Measurements from ENCODE around the gene SLC35B3.
"Not testable (repeated sequence)": the region's sequence is repeated elsewhere in the genome, so short reads cannot be mapped to it uniquely, and the experiment has no call there.

The SLC35B3 gene

GRCh38 chr6:8414844-8415243, 20.5 kb downstream of the SLC35B3 start:
- Histone ChIP-seq H3K36me3 (ENCODE audit: insufficient read depth, low read length) (peaks cover 46% of the 10 kb centered on the region), H3K4me3 (ENCODE audit: low read depth in 1 of 2, low read length in 2 of 2) (no peak overlapping the region), H3K9ac (ENCODE audit: low read length) (no peak overlapping the region), H3K9me3 (ENCODE audit: low read length) (no peaks in the 10 kb centered on the region), H3K27ac (ENCODE audit: low read depth, low read length) (no peak overlapping the region), H3K27me3 (ENCODE audit: control insufficient read depth in 1 of 2, insufficient read depth in 2 of 2, low read length in 2 of 2) (no peaks in the 10 kb centered on the region), H3K4me1 (ENCODE audit: insufficient read depth, low read length) (no peaks in the 10 kb centered on the region)

DNA sequence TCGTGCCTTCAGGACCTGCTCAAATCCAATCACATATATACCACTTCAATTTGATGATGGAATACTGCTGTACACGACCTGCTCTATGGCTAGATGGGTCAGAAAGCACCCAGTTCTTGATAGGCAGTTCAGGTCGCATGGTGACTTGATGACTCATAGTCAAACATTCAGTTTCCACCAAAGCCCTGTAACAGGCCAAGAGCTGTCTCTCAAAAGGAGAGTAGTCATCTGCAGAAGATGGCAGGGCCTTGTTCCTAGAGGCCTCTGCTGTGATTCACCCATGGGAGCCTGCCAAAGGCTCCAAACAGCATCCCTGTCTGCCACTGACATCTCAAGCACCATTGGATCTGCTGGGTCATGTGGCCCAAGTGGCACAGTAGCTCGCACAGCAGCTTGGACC, 29.4 kb downstream of the SLC35B3 start:
- not testable (repeated sequence) for H3K27me3 ChIP-seq (ENCODE audit: control insufficient read depth in 1 of 2, insufficient read depth in 2 of 2, low read length in 2 of 2); H3K9ac ChIP-seq (ENCODE audit: low read length); H3K4me3 ChIP-seq (ENCODE audit: low read depth in 1 of 2, low read length in 2 of 2); H3K4me1 ChIP-seq (ENCODE audit: insufficient read depth, low read length); H3K36me3 ChIP-seq (ENCODE audit: insufficient read depth, low read length); H3K9me3 ChIP-seq (ENCODE audit: low read length); H3K27ac ChIP-seq (ENCODE audit: low read depth, low read length)

DNA sequence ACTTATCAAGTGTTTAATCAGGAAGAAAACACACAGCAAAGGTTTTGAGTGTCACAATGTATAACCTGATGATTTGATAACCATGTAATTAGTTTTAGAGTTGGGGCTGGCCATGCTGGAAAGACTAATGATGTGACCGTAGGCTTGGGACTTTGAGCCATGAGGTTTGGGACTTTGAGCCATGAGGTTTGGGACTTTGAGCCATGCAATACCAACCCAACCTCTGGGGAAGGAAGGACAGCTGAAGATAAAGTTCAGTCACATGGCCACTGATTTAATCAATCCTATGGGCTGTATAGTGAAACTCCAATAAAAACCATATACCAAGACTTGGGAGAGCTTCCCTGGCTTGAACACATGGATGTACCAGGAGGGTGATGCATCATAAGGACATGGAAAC, 32.8 kb downstream of the SLC35B3 start:
- no peaks in the 10 kb centered on the region for H3K36me3 ChIP-seq (ENCODE audit: insufficient read depth, low read length)
- no peaks in the 10 kb centered on the region for H3K4me1 ChIP-seq (ENCODE audit: insufficient read depth, low read length)
- no peaks in the 10 kb centered on the region for H3K27me3 ChIP-seq (ENCODE audit: control insufficient read depth in 1 of 2, insufficient read depth in 2 of 2, low read length in 2 of 2)
- H3K27ac ChIP-seq (ENCODE audit: low read depth, low read length) = no peak overlapping the region
- H3K9ac ChIP-seq (ENCODE audit: low read length) = no peak overlapping the region
- no peaks in the 10 kb centered on the region for H3K9me3 ChIP-seq (ENCODE audit: low read length)
- H3K4me3 ChIP-seq (ENCODE audit: low read depth in 1 of 2, low read length in 2 of 2) = no peak overlapping the region

DNA sequence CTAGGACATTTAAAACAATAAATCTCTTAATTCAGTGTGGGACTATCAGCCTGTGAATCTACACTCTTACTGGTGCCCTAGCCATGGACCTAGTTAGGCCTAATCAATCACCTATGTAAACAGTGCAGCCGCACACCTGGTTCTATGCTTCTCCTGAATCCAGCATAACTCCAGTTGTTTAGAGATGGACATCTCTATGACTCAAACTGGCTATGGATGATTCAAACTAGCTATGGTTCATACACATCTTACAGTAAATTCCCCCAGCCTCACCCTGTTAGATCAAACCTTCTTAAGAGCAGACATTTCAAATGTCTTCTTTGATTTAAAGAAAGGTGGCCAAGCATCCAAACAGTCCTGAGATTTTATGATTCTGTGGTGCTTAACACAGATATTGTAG, 34.7 kb downstream of the SLC35B3 start:
- Histone ChIP-seq H3K27me3 (ENCODE audit: control insufficient read depth in 1 of 2, insufficient read depth in 2 of 2, low read length in 2 of 2) (no peaks in the 10 kb centered on the region), H3K27ac (ENCODE audit: low read depth, low read length) (no peak overlapping the region), H3K9ac (ENCODE audit: low read length) (no peak overlapping the region), H3K4me3 (ENCODE audit: low read depth in 1 of 2, low read length in 2 of 2) (no peak overlapping the region), H3K9me3 (ENCODE audit: low read length) (no peaks in the 10 kb centered on the region), H3K4me1 (ENCODE audit: insufficient read depth, low read length) (no peaks in the 10 kb centered on the region), H3K36me3 (ENCODE audit: insufficient read depth, low read length) (no peaks in the 10 kb centered on the region)

- Histone ChIP-seq H3K27ac (ENCODE audit: low read depth, low read length) (no peak overlapping the region), H3K36me3 (ENCODE audit: insufficient read depth, low read length) (no peaks in the 10 kb centered on the region), H3K4me1 (ENCODE audit: insufficient read depth, low read length) (no peaks in the 10 kb centered on the region), H3K4me3 (ENCODE audit: low read depth in 1 of 2, low read length in 2 of 2) (no peak overlapping the region), H3K9me3 (ENCODE audit: low read length) (no peaks in the 10 kb centered on the region), H3K9ac (ENCODE audit: low read length) (no peak overlapping the region), H3K27me3 (ENCODE audit: control insufficient read depth in 1 of 2, insufficient read depth in 2 of 2, low read length in 2 of 2) (no peaks in the 10 kb centered on the region)
Measured at GRCh38 chr6:8392569-8392968, 42.8 kb downstream of the SLC35B3 start.

- Histone ChIP-seq H3K9me3 (ENCODE audit: low read length) (no peaks in the 10 kb centered on the region), H3K9ac (ENCODE audit: low read length) (no peak overlapping the region), H3K27me3 (ENCODE audit: control insufficient read depth in 1 of 2, insufficient read depth in 2 of 2, low read length in 2 of 2) (no peaks in the 10 kb centered on the region), H3K36me3 (ENCODE audit: insufficient read depth, low read length) (no peaks in the 10 kb centered on the region), H3K4me1 (ENCODE audit: insufficient read depth, low read length) (no peaks in the 10 kb centered on the region), H3K27ac (ENCODE audit: low read depth, low read length) (no peak overlapping the region), H3K4me3 (ENCODE audit: low read depth in 1 of 2, low read length in 2 of 2) (no peak overlapping the region)
Measured at GRCh38 chr6:8391934-8392333, 43.4 kb downstream of the SLC35B3 start.

DNA sequence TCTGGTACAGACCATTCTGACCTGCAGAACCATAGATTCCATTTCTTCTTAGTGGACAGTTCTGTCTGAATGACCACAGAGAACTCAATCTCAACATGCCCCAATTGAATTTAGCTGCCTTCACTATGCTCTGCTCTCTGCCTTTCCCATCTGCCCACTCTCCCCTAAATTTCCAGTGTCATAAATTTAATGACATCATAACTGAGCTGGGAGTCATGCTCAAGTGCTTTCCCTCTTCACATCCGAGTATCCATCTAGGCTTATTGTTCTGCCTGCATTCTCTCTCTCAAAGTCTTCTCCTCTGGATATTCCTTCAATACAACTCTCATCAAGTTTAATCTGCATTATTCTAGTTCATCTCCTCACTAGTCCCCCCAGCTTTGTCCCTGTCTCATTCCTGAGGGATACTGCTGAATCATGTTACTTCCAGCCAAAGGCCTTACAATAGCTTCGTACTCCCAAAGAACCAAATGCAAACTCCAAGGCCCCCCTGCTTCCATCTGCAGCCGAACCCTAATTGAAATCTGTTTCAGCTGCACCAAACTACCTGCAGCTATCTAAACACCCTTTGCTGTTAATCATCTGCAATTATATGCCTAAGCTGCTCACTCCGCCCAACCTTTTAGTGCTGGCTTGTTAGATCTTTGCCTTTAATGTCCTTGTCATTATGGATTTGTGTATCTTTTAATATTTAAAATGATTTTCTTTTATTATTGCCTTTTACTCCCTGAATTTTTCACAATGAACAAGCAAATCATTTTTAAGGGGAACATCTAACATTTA, 46.1 kb downstream of the SLC35B3 start:
- Histone ChIP-seq H3K4me1 (ENCODE audit: insufficient read depth, low read length) (no peaks in the 10 kb centered on the region), H3K27ac (ENCODE audit: low read depth, low read length) (no peak overlapping the region), H3K9ac (ENCODE audit: low read length) (no peak overlapping the region), H3K36me3 (ENCODE audit: insufficient read depth, low read length) (no peaks in the 10 kb centered on the region), H3K4me3 (ENCODE audit: low read depth in 1 of 2, low read length in 2 of 2) (no peak overlapping the region), H3K9me3 (ENCODE audit: low read length) (no peaks in the 10 kb centered on the region), H3K27me3 (ENCODE audit: control insufficient read depth in 1 of 2, insufficient read depth in 2 of 2, low read length in 2 of 2) (no peaks in the 10 kb centered on the region)

GRCh38 chr6:8387942-8388437, 47.4 kb downstream of the SLC35B3 start:
- Histone ChIP-seq H3K27me3 (ENCODE audit: control insufficient read depth in 1 of 2, insufficient read depth in 2 of 2, low read length in 2 of 2) (no peaks in the 10 kb centered on the region), H3K36me3 (ENCODE audit: insufficient read depth, low read length) (no peaks in the 10 kb centered on the region), H3K4me1 (ENCODE audit: insufficient read depth, low read length) (no peaks in the 10 kb centered on the region), H3K27ac (ENCODE audit: low read depth, low read length) (no peak overlapping the region), H3K9me3 (ENCODE audit: low read length) (no peaks in the 10 kb centered on the region), H3K4me3 (ENCODE audit: low read depth in 1 of 2, low read length in 2 of 2) (no peak overlapping the region), H3K9ac (ENCODE audit: low read length) (no peak overlapping the region)

- Histone ChIP-seq H3K36me3 (ENCODE audit: insufficient read depth, low read length) (no peaks in the 10 kb centered on the region), H3K27ac (ENCODE audit: low read depth, low read length) (no peak overlapping the region), H3K4me1 (ENCODE audit: insufficient read depth, low read length) (no peaks in the 10 kb centered on the region), H3K9ac (ENCODE audit: low read length) (no peak overlapping the region), H3K27me3 (ENCODE audit: control insufficient read depth in 1 of 2, insufficient read depth in 2 of 2, low read length in 2 of 2) (no peaks in the 10 kb centered on the region), H3K4me3 (ENCODE audit: low read depth in 1 of 2, low read length in 2 of 2) (no peak overlapping the region), H3K9me3 (ENCODE audit: low read length) (no peaks in the 10 kb centered on the region)
Measured at GRCh38 chr6:8383584-8383983, 51.8 kb downstream of the SLC35B3 start.

- Histone ChIP-seq H3K4me3 (ENCODE audit: low read depth in 1 of 2, low read length in 2 of 2) (no peak overlapping the region), H3K9ac (ENCODE audit: low read length) (no peak overlapping the region), H3K9me3 (ENCODE audit: low read length) (no peaks in the 10 kb centered on the region), H3K27me3 (ENCODE audit: control insufficient read depth in 1 of 2, insufficient read depth in 2 of 2, low read length in 2 of 2) (no peaks in the 10 kb centered on the region), H3K27ac (ENCODE audit: low read depth, low read length) (no peak overlapping the region), H3K36me3 (ENCODE audit: insufficient read depth, low read length) (no peaks in the 10 kb centered on the region), H3K4me1 (ENCODE audit: insufficient read depth, low read length) (no peaks in the 10 kb centered on the region)
Measured at GRCh38 chr6:8382434-8382833, 52.9 kb downstream of the SLC35B3 start.

DNA sequence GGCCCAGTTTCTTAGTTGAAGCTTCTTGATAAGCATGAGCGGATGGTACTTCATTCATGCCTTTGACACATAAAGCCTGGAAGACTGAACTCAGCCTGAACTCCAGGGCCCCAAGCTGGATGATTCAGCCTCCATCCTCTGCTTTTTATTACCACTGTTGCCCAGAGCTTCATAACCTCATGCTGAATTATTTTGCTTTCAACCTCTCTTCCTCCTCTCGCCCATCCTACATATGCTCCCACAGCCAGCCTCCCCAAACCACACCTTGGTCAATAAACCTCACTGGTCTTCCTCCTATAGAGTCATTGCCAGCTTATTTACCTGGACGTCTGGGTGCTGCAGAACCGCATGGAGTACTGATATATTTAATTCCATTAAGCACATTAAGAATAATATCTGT, 59.4 kb downstream of the SLC35B3 start:
- Histone ChIP-seq H3K27ac (ENCODE audit: low read depth, low read length) (no peak overlapping the region), H3K4me3 (ENCODE audit: low read depth in 1 of 2, low read length in 2 of 2) (no peak overlapping the region), H3K9ac (ENCODE audit: low read length) (no peak overlapping the region), H3K36me3 (ENCODE audit: insufficient read depth, low read length) (no peaks in the 10 kb centered on the region), H3K27me3 (ENCODE audit: control insufficient read depth in 1 of 2, insufficient read depth in 2 of 2, low read length in 2 of 2) (no peaks in the 10 kb centered on the region), H3K4me1 (ENCODE audit: insufficient read depth, low read length) (no peaks in the 10 kb centered on the region), H3K9me3 (ENCODE audit: low read length) (no peaks in the 10 kb centered on the region)
